Sigmoid colon (tissue), 7 donors: Measurements from ENCODE around the gene ZNF445. TPM values are rescaled to one million over a fixed set of nuclear protein-coding genes. Genes with fewer than 3 reads are reported as not detected.
"Not testable (repeated sequence)": the region's sequence is repeated elsewhere in the genome, so short reads cannot be mapped to it uniquely, and the experiment has no call there.

Experiments
- DNase-seq: peaks from one replicate; pipeline ENCODE4 v3.0.0-alpha.2; 2019
- H3K27ac ChIP-seq, 4 donors: fragments of 200-600 bp; sonication (generic); one replicate each; pipeline ENCODE4 v1.5.1; 2016 to 2019; ENCODE audit warnings: mild to moderate bottlenecking in 1 of 4
- H3K27me3 ChIP-seq, 3 donors: fragments of 200-600 bp; sonication (generic); one replicate each; pipeline ENCODE4 v1.5.1; 2019; ENCODE audit warnings: mild to moderate bottlenecking in 1 of 3
- H3K36me3 ChIP-seq, 4 donors: fragments of 200-600 bp; sonication (generic); one replicate each; pipeline ENCODE4 v1.5.1; 2016 to 2019
- H3K4me1 ChIP-seq, 4 donors: fragments of 200-600 bp; sonication (generic); one replicate each; pipeline ENCODE4 v1.5.1; 2017 to 2019
- H3K4me3 ChIP-seq, 4 donors: fragments of 200-600 bp; sonication (generic); one replicate each; pipeline ENCODE4 v1.5.1; 2017 to 2019; ENCODE audit warnings: mild to moderate bottlenecking in 2 of 4, moderate library complexity in 1 of 4
- H3K9me3 ChIP-seq, 4 donors: fragments of 200-600 bp in 3 of 4; sonication (generic) in 3 of 4; one replicate each; pipeline versions ENCODE4 v1.5.1 to v1.6.1; 2013 to 2019
- CTCF ChIP-seq, 4 experiments: fragments of 450-650 bp in 3 of 4; fragments of 200-600 bp in 1 of 4; IDR thresholded peaks; one replicate each; pipeline ENCODE4 v1.5.1; 2016 to 2019; ENCODE audit warnings: antibody characterized with exemption in 4 of 4, mild to moderate bottlenecking in 3 of 4, moderate library complexity in 2 of 4
- EP300 ChIP-seq, 4 donors: sonication (generic); formaldehyde crosslinking; IDR thresholded peaks; one replicate each; pipeline ENCODE4 v1.6.1; 2017; ENCODE audit warnings: antibody characterized with exemption in 4 of 4
- POLR2A ChIP-seq, 2 donors: fragments of 450-650 bp; IDR thresholded peaks; one replicate each; pipeline ENCODE4 v1.6.1; 2016; ENCODE audit warnings: antibody characterized with exemption in 2 of 2, mild to moderate bottlenecking in 2 of 2, moderate library complexity in 2 of 2
- POLR2AphosphoS5 ChIP-seq, 4 donors: sonication (generic); formaldehyde crosslinking; IDR thresholded peaks; one replicate each; pipeline ENCODE4 v1.6.1; 2017; ENCODE audit warnings: antibody characterized with exemption in 4 of 4
- WGBS, 2 donors: extraction: QIAGEN DNeasy Blood & Tissue Kit; methylation state at CpG; one replicate each; pipeline ENCODE4 v1.1.7; 2013; 5-methylcytosine and 5-hydroxymethylcytosine counted together
- intact Hi-C: fragments of 100-400 bp; cut with DNase I; formaldehyde crosslinking; loops from one replicate; pipeline ENCODE4 v1.15.1; 2023
- polyA plus RNA-seq, 3 donors: library from polyadenylated mRNA; stranded (reverse); fragments of 200-250 nt; gene quantifications; one replicate each; pipeline ENCODE4 v1.2.3, GENCODE V29; 2013
- total RNA-seq, 4 donors: library from RNA; depleted of rRNA; stranded (reverse); fragments of >200 nt; gene quantifications; one replicate each; pipeline ENCODE4 v1.1.0, GENCODE V29; 2016
- donor health status: healthy with polysubstance abuse.
- donor health status: Bipolar disorder and iron deficiency.
- donor health status: healthy.

Gene ZNF445
- total and polyA plus RNA-seq, 7 donors, result 1.2 to 13.3 (median 7.1) TPM

GRCh38 chr3:44482721-44483120 is 5.3 kb upstream of the ZNF445 start:
- DNase-seq, result no peak
- Histone ChIP-seq H3K36me3 (no peaks in the 10 kb centered on the region), H3K27ac (no peak overlapping the region), H3K9me3 (no peaks in the 10 kb centered on the region), H3K4me3 (no peak overlapping the region), H3K4me1 (peaks cover 0 to 5% (median 3%) of the 10 kb centered on the region in 4 donors), H3K27me3 (no peaks in the 10 kb centered on the region)
- 42 to 74% methylated on average over 1 of the region's 1 CpG for WGBS, 2 donors
- intact Hi-C loops, result no loop called here
- TF ChIP-seq POLR2AphosphoS5 (IDR thresholded peaks at IDR 0.05), result no peak
- no peak for TF ChIP-seq CTCF (IDR thresholded peaks at IDR 0.05)
- no peak for TF ChIP-seq POLR2A (IDR thresholded peaks at IDR 0.05)
- no peak for TF ChIP-seq EP300 (IDR thresholded peaks at IDR 0.05)

GRCh38 chr3:44478606-44479094 is 1.2 kb upstream of the ZNF445 start:
- TF ChIP-seq POLR2AphosphoS5 (IDR thresholded peaks at IDR 0.05) (no peak), POLR2A (IDR thresholded peaks at IDR 0.05) (no peak), CTCF (IDR thresholded peaks at IDR 0.05) (no peak), EP300 (IDR thresholded peaks at IDR 0.05) (no peak)
- no peak for DNase-seq
- Histone ChIP-seq H3K36me3 (no peaks in the 10 kb centered on the region), H3K27me3 (no peaks in the 10 kb centered on the region), H3K27ac (no peak overlapping the region), H3K4me3 (no peak overlapping the region), H3K4me1 (peaks cover 0 to 28% (median 18%) of the 10 kb centered on the region in 4 donors), H3K9me3 (no peaks in the 10 kb centered on the region)
- WGBS, 2 donors, result 89 to 94% methylated on average over 2 of the region's 2 CpGs
- intact Hi-C loops, result no loop called here

GRCh38 chr3:44478055-44478468 is 592 bp upstream of the ZNF445 start:
- Histone ChIP-seq H3K4me3 (peak overlapping the region in 3 of 4 donors; percentile 74 to 92 (median 90)), H3K9me3 (no peaks in the 10 kb centered on the region), H3K4me1 (peaks cover 0 to 28% (median 18%) of the 10 kb centered on the region in 4 donors), H3K36me3 (no peaks in the 10 kb centered on the region), H3K27ac (peak overlapping the region in 2 of 4 donors; percentile 85 to 87), H3K27me3 (no peaks in the 10 kb centered on the region)
- WGBS, 2 donors, result 53 to 71% methylated on average over 4 of the region's 4 CpGs
- no peak for TF ChIP-seq POLR2AphosphoS5 (IDR thresholded peaks at IDR 0.05)
- TF ChIP-seq POLR2A (IDR thresholded peaks at IDR 0.05), result no peak
- no peak for TF ChIP-seq EP300 (IDR thresholded peaks at IDR 0.05)
- no peak for TF ChIP-seq CTCF (IDR thresholded peaks at IDR 0.05)
- no peak for DNase-seq
- intact Hi-C loops, result no loop called here

GRCh38 chr3:44476963-44477311 is 533 bp downstream of the ZNF445 start:
- WGBS, 2 donors, result 1% methylated on average over 5 of the region's 5 CpGs
- Histone ChIP-seq H3K27me3 (no peaks in the 10 kb centered on the region), H3K27ac (peak overlapping the region; percentile 72 to 87 (median 83)), H3K9me3 (no peaks in the 10 kb centered on the region), H3K4me3 (peak overlapping the region; percentile 47 to 92 (median 82)), H3K36me3 (no peaks in the 10 kb centered on the region), H3K4me1 (peaks cover 0 to 37% (median 21%) of the 10 kb centered on the region in 4 donors)
- TF ChIP-seq CTCF (IDR thresholded peaks at IDR 0.05), result no peak
- TF ChIP-seq POLR2AphosphoS5 (IDR thresholded peaks at IDR 0.05), result no peak
- no peak for TF ChIP-seq EP300 (IDR thresholded peaks at IDR 0.05)
- no peak for TF ChIP-seq POLR2A (IDR thresholded peaks at IDR 0.05)
- no peak for DNase-seq
- intact Hi-C loops, result loop anchor here (1.0 to 2.0 kb wide), 2 partner anchors 34 to 140 kb away; no protein-coding TSS in a partner anchor

GRCh38 chr3:44476181-44476611 is 1.3 kb downstream of the ZNF445 start:
- Histone ChIP-seq H3K27ac (no peak overlapping the region), H3K4me3 (peak overlapping the region in 3 of 4 donors; percentile 74 to 92 (median 90)), H3K27me3 (no peaks in the 10 kb centered on the region), H3K9me3 (no peaks in the 10 kb centered on the region), H3K4me1 (peaks cover 0 to 37% (median 28%) of the 10 kb centered on the region in 4 donors), H3K36me3 (no peaks in the 10 kb centered on the region)
- intact Hi-C loops, result loop anchor here (2.0 kb wide), 1 partner anchor 35 kb away; no protein-coding TSS in a partner anchor
- TF ChIP-seq EP300 (IDR thresholded peaks at IDR 0.05) (no peak), CTCF (IDR thresholded peaks at IDR 0.05) (no peak), POLR2AphosphoS5 (IDR thresholded peaks at IDR 0.05) (no peak)
- DNase-seq, result no peak
- 8 to 27% methylated on average over 6 of the region's 6 CpGs for WGBS, 2 donors

- WGBS, 2 donors, result 88 to 95% methylated on average over 10 of the region's 10 CpGs
- intact Hi-C loops, result not testable (repeated sequence)
- H3K4me1 ChIP-seq, result peaks cover 0 to 39% (median 34%) of the 10 kb centered on the region in 4 donors
Measured at GRCh38 chr3:44474886-44475285, 2.6 kb downstream of the ZNF445 start.

More at GRCh38 chr3:44474886-44475285, 2.6 kb downstream of the ZNF445 start:
- H3K4me3 ChIP-seq, H3K27ac ChIP-seq, H3K36me3 ChIP-seq, DNase-seq, H3K9me3 ChIP-seq, H3K27me3 ChIP-seq: not testable (repeated sequence)
